ENCODE data around the gene REC8. TPM values are rescaled to one million over a fixed set of nuclear protein-coding genes. Genes with fewer than 3 reads are reported as not detected.
A peak's percentile ranks its signal among the peaks of the same experiment; 100 is the strongest.

REC8 gene
- polyA plus RNA-seq, 3 donors from 2014 or later, result 1.7 to 15.2 (median 3.8) TPM

GRCh38 chr14:24157331-24157730, 14.5 kb upstream of the REC8 start:
- no peaks in the 10 kb centered on the region for H3K9me3 Mint-ChIP-seq
- peaks cover 6 to 8% (median 7%) of the 10 kb centered on the region in 3 donors for H3K27me3 Mint-ChIP-seq (ENCODE audit: low read depth in 3 of 3)
- H3K36me3 Mint-ChIP-seq, result peaks cover 19 to 40% (median 28%) of the 10 kb centered on the region in 3 donors
- peak overlapping the region in 1 of 6 donors; percentile 45 for H3K27ac Mint-ChIP-seq
- H3K4me1 Mint-ChIP-seq, result peaks cover 20 to 23% of the 10 kb centered on the region in 2 donors
- DNase-seq, result no peak
- H3K4me3 Mint-ChIP-seq, result no peak overlapping the region

GRCh38 chr14:24159777-24160498, 11.9 kb upstream of the REC8 start:
- Mint-ChIP-seq H3K36me3 (peaks cover 29 to 50% (median 32%) of the 10 kb centered on the region in 3 donors), H3K4me3 (peak overlapping the region in 2 of 5 donors; percentile 28 to 34), H3K9me3 (no peaks in the 10 kb centered on the region), H3K4me1 (peaks cover 42 to 45% of the 10 kb centered on the region in 2 donors), H3K27me3 (ENCODE audit: low read depth in 3 of 3) (peaks cover 6 to 14% (median 7%) of the 10 kb centered on the region in 3 donors), H3K27ac (peak overlapping the region; percentile 86 to 100 (median 98))
- no peak for DNase-seq

GRCh38 chr14:24160499-24160849, 11.4 kb upstream of the REC8 start:
- Mint-ChIP-seq H3K9me3 (no peaks in the 10 kb centered on the region), H3K36me3 (peaks cover 30 to 47% (median 35%) of the 10 kb centered on the region in 3 donors), H3K4me3 (peak overlapping the region in 2 of 5 donors; percentile 28 to 34), H3K27ac (peak overlapping the region; percentile 97 to 100 (median 98)), H3K4me1 (peaks cover 46 to 50% of the 10 kb centered on the region in 2 donors), H3K27me3 (ENCODE audit: low read depth in 3 of 3) (peaks cover 6 to 14% (median 7%) of the 10 kb centered on the region in 3 donors)
- no peak for DNase-seq

- peak; percentile 94 to 95 (median 95) for DNase-seq
- Mint-ChIP-seq H3K36me3 (peaks cover 28 to 43% (median 31%) of the 10 kb centered on the region in 3 donors), H3K27ac (peak within 1 kb of the TSS; percentile 97 to 100 (median 98)), H3K27me3 (ENCODE audit: low read depth in 3 of 3) (peaks cover 6 to 14% (median 7%) of the 10 kb centered on the region in 3 donors), H3K4me3 (peak within 1 kb of the TSS; percentile 98 to 100 (median 98)), H3K4me1 (peaks cover 47 to 55% of the 10 kb centered on the region in 2 donors), H3K9me3 (no peaks in the 10 kb centered on the region)
These were observed 10.8 kb upstream of the REC8 start, which contains the start of gene IRF9 for GRCh38 chr14:24160850-24161804. IRF9 (plus strand) TSS chr14:24161265; CDS start chr14:24162145, 880 bp downstream.

- peak overlapping the region; percentile 98 to 100 (median 98) for H3K4me3 Mint-ChIP-seq
- H3K4me1 Mint-ChIP-seq, result peaks cover 47 to 55% of the 10 kb centered on the region in 2 donors
- peaks cover 6 to 16% (median 7%) of the 10 kb centered on the region in 3 donors for H3K27me3 Mint-ChIP-seq (ENCODE audit: low read depth in 3 of 3)
- no peak for DNase-seq
- no peaks in the 10 kb centered on the region for H3K9me3 Mint-ChIP-seq
- peak overlapping the region; percentile 97 to 100 (median 98) for H3K27ac Mint-ChIP-seq
- peaks cover 28 to 47% (median 29%) of the 10 kb centered on the region in 3 donors for H3K36me3 Mint-ChIP-seq
These were observed 9.8 kb upstream of the REC8 start for GRCh38 chr14:24162093-24162492.

GRCh38 chr14:24164518-24164991, 7.3 kb upstream of the REC8 start:
- H3K27ac Mint-ChIP-seq, result peak overlapping the region in 5 of 6 donors; percentile 40 to 99 (median 67)
- peaks cover 6 to 19% (median 7%) of the 10 kb centered on the region in 3 donors for H3K27me3 Mint-ChIP-seq (ENCODE audit: low read depth in 3 of 3)
- H3K4me3 Mint-ChIP-seq, result peak overlapping the region in 1 of 5 donors; percentile 41
- peaks cover 52 to 55% of the 10 kb centered on the region in 2 donors for H3K4me1 Mint-ChIP-seq
- H3K9me3 Mint-ChIP-seq, result no peaks in the 10 kb centered on the region
- peaks cover 39 to 46% (median 41%) of the 10 kb centered on the region in 3 donors for H3K36me3 Mint-ChIP-seq
- DNase-seq, result no peak

- Mint-ChIP-seq H3K9me3 (no peaks in the 10 kb centered on the region), H3K27ac (peak overlapping the region in 3 of 6 donors; percentile 56 to 71 (median 67)), H3K4me3 (no peak overlapping the region), H3K27me3 (ENCODE audit: low read depth in 3 of 3) (peaks cover 5 to 21% (median 6%) of the 10 kb centered on the region in 3 donors), H3K4me1 (peaks cover 49 to 53% of the 10 kb centered on the region in 2 donors), H3K36me3 (peaks cover 36 to 48% (median 42%) of the 10 kb centered on the region in 3 donors)
- no peak for DNase-seq
These were observed 6.1 kb upstream of the REC8 start for GRCh38 chr14:24165785-24166184.

- H3K4me1 Mint-ChIP-seq, result peaks cover 45 to 53% of the 10 kb centered on the region in 2 donors
- H3K4me3 Mint-ChIP-seq, result no peak overlapping the region
- H3K27ac Mint-ChIP-seq, result peak overlapping the region in 5 of 6 donors; percentile 19 to 88 (median 66)
- H3K9me3 Mint-ChIP-seq, result no peaks in the 10 kb centered on the region
- H3K36me3 Mint-ChIP-seq, result peaks cover 30 to 44% (median 37%) of the 10 kb centered on the region in 3 donors
- peaks cover 3 to 19% (median 4%) of the 10 kb centered on the region in 3 donors for H3K27me3 Mint-ChIP-seq (ENCODE audit: low read depth in 3 of 3)
- DNase-seq, result no peak
These were observed 4.3 kb upstream of the REC8 start for GRCh38 chr14:24167469-24168114.

- H3K27me3 Mint-ChIP-seq (ENCODE audit: low read depth in 3 of 3), result peaks cover 7 to 10% (median 9%) of the 10 kb centered on the region in 3 donors
- H3K9me3 Mint-ChIP-seq, result peaks cover 0 to 1% (median 0%) of the 10 kb centered on the region in 6 donors
These were observed 481 bp downstream of the REC8 start for GRCh38 chr14:24172261-24172860.

GRCh38 chr14:24172871-24173281, 996 bp downstream of the REC8 start:
- Mint-ChIP-seq H3K27ac (peak overlapping the region in 3 of 6 donors; percentile 47 to 73 (median 49)), H3K36me3 (peaks cover 7 to 15% (median 15%) of the 10 kb centered on the region in 3 donors), H3K4me3 (peak overlapping the region; percentile 27 to 69 (median 56)), H3K27me3 (ENCODE audit: low read depth in 3 of 3) (peaks cover 7 to 9% (median 8%) of the 10 kb centered on the region in 3 donors), H3K9me3 (peaks cover 0 to 1% (median 0%) of the 10 kb centered on the region in 6 donors), H3K4me1 (peaks cover 21 to 31% of the 10 kb centered on the region in 2 donors)
- DNase-seq, result no peak

More at GRCh38 chr14:24172261-24172860, 481 bp downstream of the REC8 start:
- no peak for DNase-seq
- Mint-ChIP-seq H3K27ac (peak overlapping the region in 5 of 6 donors; percentile 26 to 85 (median 51)), H3K4me1 (peaks cover 23 to 31% of the 10 kb centered on the region in 2 donors), H3K36me3 (peaks cover 11 to 20% (median 18%) of the 10 kb centered on the region in 3 donors), H3K4me3 (peak overlapping the region; percentile 88 to 95 (median 93))

GRCh38 chr14:24176599-24176998, 4.7 kb downstream of the REC8 start:
- no peak for DNase-seq
- H3K27ac Mint-ChIP-seq, result peak overlapping the region in 1 of 6 donors; percentile 76
- no peak overlapping the region for H3K4me3 Mint-ChIP-seq
- peaks cover 0 to 1% (median 0%) of the 10 kb centered on the region in 6 donors for H3K9me3 Mint-ChIP-seq
- H3K27me3 Mint-ChIP-seq (ENCODE audit: low read depth in 3 of 3), result peaks cover under 1 to 10% (median 7%) of the 10 kb centered on the region in 3 donors
- H3K4me1 Mint-ChIP-seq, result peaks cover 10 to 17% of the 10 kb centered on the region in 2 donors
- H3K36me3 Mint-ChIP-seq, result peaks cover 0 to 19% (median 4%) of the 10 kb centered on the region in 3 donors

Data from immature natural killer cell (primary cell).